Activated CD8-positive, alpha-beta memory T cell treated with anti-CD3 and anti-CD28 coated beads, Interleukin-2, amount 50 U/mL, for 24 hours (primary cell): ENCODE data around the gene CDK2AP2.
"Not testable (repeated sequence)": the region's sequence is repeated elsewhere in the genome, so short reads cannot be mapped to it uniquely, and the experiment has no call there.

ENCODE experiments used
- DNase-seq: peaks from one replicate; pipeline ENCODE4 v3.0.0-alpha.2; 2020; ENCODE audit errors: extremely low read depth

Gene CDK2AP2

GRCh38 chr11:67466367-67466766 is 41.6 kb downstream of the CDK2AP2 start:
- no peak for DNase-seq

DNA sequence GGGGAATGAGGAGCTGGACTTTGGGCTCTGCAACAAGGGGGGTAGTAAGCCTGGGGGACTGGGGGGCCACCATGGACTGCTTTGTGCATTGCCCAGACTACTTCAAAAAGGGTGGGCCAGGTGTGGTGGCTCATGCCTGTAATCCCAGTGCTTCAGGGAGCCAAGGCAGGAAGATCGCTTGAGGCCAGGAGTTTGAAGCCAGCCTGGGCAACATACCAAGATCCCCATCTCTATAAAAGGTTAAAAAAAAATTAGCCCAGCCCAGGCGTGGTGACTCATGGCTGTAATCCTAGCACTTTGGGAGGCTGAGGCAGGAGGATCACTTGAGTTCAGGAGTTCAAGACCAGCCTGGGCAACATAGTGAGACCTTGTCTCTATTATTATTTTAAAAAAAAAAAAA is 42.4 kb downstream of the CDK2AP2 start:
- not testable (repeated sequence) for DNase-seq

DNA sequence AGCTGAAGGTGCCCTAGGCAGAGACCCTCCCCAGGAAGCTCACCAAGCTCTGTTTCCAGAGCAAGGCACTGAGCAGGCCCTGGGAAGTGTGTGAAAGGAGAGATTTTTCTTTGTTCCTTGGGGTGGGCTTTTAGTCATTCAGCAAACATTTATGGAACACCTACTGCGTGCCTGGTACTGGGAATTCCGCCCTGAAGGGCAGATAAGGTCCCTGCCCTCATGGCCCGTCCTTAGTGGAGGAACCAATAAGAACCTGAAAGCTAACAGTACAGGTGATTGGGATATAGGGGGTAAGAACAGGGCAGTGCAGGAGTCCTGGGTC is 42.8 kb downstream of the CDK2AP2 start:
- no peak for DNase-seq

GRCh38 chr11:67464411-67465188 is 43.4 kb downstream of the CDK2AP2 start:
- peak; percentile 75 for DNase-seq

GRCh38 chr11:67463680-67464410 is 44.1 kb downstream of the CDK2AP2 start:
- no peak for DNase-seq

GRCh38 chr11:67463186-67463585 is 44.8 kb downstream of the CDK2AP2 start:
- no peak for DNase-seq

DNA sequence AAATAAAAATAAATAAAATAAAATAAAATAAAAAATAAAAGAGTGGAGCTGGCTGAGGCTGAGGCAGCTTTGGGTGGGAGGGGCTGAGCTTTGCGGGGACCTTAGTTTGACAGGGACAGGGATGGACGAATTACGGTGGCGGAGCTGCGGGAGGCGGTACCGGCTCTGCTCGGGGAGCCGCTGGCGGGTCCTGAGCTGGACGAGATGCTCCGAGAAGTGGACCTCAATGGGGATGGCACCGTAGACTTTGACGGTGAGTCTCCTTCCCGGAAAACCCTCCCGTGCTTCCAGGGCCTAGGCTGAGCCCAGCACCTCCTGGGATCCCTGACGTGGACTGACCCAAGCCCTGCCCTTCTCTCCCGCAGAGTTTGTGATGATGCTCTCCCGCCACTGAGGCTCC is 49.7 kb downstream of the CDK2AP2 start:
- DNase-seq, result no peak

DNA sequence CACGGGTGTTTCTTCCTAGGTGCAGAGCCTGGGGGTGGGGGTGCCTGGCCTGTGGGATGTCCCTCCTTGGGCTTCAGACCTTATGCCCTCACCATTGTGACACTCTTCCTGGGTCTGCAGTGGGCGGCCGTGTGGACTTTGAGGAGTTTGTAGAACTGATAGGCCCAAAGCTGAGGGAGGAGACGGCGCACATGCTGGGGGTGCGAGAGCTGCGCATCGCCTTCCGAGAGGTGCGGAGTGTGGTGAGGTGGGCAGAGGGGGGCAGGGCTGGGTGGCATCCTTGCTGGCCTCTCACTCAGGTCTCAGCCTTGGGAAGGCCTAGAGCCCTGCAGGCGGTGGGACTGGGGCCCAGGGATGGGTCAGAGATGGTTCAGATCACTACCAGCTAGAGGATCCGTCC is 50.5 kb downstream of the CDK2AP2 start:
- DNase-seq, result no peak
